Measurements from ENCODE around the gene TOP3A.

DNA sequence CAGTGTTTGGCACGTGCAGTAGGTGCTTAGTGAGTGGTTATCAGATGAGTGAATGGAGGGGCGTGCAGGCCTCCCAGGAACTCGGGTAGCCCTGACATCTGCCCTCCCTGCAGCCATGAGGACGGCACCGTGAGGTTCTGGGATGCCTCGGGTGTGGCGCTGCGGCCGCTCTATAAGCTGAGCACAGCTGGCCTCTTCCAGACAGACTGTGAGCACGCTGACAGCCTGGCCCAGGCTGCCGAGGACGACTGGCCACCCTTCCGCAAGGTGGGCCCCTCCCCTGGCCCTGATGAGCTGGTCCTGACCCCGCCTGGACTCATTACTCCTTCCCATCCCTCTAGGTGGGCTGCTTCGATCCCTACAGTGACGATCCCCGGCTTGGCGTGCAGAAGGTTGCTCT, 78.3 kb downstream of the TOP3A start:
- no peak for TF ChIP-seq POLR2AphosphoS5 (IDR thresholded peaks at IDR 0.05)
- TF ChIP-seq, protein P1, sequence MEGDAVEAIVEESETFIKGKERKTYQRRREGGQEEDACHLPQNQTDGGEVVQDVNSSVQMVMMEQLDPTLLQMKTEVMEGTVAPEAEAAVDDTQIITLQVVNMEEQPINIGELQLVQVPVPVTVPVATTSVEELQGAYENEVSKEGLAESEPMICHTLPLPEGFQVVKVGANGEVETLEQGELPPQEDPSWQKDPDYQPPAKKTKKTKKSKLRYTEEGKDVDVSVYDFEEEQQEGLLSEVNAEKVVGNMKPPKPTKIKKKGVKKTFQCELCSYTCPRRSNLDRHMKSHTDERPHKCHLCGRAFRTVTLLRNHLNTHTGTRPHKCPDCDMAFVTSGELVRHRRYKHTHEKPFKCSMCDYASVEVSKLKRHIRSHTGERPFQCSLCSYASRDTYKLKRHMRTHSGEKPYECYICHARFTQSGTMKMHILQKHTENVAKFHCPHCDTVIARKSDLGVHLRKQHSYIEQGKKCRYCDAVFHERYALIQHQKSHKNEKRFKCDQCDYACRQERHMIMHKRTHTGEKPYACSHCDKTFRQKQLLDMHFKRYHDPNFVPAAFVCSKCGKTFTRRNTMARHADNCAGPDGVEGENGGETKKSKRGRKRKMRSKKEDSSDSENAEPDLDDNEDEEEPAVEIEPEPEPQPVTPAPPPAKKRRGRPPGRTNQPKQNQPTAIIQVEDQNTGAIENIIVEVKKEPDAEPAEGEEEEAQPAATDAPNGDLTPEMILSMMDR (IDR thresholded peaks at IDR 0.05): no peak
- TF ChIP-seq POLR2A (IDR thresholded peaks at IDR 0.05): no peak

All from prostate gland (tissue), 2 donors.